PC-9 (cell line): ENCODE results near the gene SEMA5A. TPM values are rescaled to one million over a fixed set of nuclear protein-coding genes. Genes with fewer than 3 reads are reported as not detected.

Experiments
- BruUV-seq: library from RNA; stranded (reverse); fragments of 400-500 nt; replicated peaks from 2 replicates; lab custom pipeline; 2021; lab: Mats Ljungman, UMichigan
- CTCF ChIA-PET: fragments of 300-600 bp; sonication (Branson Sonifier 250); formaldehyde crosslinking; loops from one replicate; lab custom pipeline; 2022; ENCODE audit warnings: antibody characterized with exemption; lab: Charles Lee
- POLR2A ChIA-PET: fragments of 300-600 bp; sonication (Branson Sonifier 250); formaldehyde crosslinking; loops from one replicate; lab custom pipeline; 2022; ENCODE audit warnings: antibody characterized with exemption; ENCODE audit not compliant: unreplicated experiment; lab: Charles Lee
- DNase-seq, 2 experiments: peaks; one replicate each; pipeline versions ENCODE4 v3.0.0 to v3.0.0-alpha.2; 2015 to 2022; ENCODE audit warnings: mixed read lengths in 1 of 2
- H2AFZ ChIP-seq: fragments of 200-600 bp; sonication (generic); 2 replicates; pipeline ENCODE4 v1.8.1; 2017; ENCODE audit warnings: antibody characterized with exemption
- H3F3A ChIP-seq: fragments of 200-600 bp; sonication (generic); 2 replicates; pipeline ENCODE4 v1.8.1; 2017; ENCODE audit warnings: antibody characterized with exemption, mild to moderate bottlenecking, low read depth; ENCODE audit not compliant: insufficient read depth
- H3K27ac ChIP-seq: fragments of 200-600 bp; sonication (generic); 2 replicates; pipeline ENCODE4 v1.6.1; 2016; ENCODE audit warnings: mixed run types
- H3K27me3 ChIP-seq: fragments of 200-600 bp; sonication (generic); 2 replicates; pipeline ENCODE4 v1.6.1; 2016; ENCODE audit warnings: low read depth, mixed run types; ENCODE audit not compliant: insufficient read depth
- H3K36me3 ChIP-seq: fragments of 200-600 bp; sonication (generic); 2 replicates; pipeline ENCODE4 v1.6.1; 2016; ENCODE audit warnings: low read depth, mixed run types
- H3K4me1 ChIP-seq: fragments of 200-600 bp; sonication (generic); replicated peaks from 2 replicates; pipeline ENCODE4 v1.6.1; 2016; ENCODE audit warnings: mixed run types; ENCODE audit not compliant: insufficient read depth
- H3K4me2 ChIP-seq: fragments of 200-600 bp; sonication (generic); 2 replicates; pipeline ENCODE4 v1.6.1; 2017; ENCODE audit warnings: mixed run types
- H3K4me3 ChIP-seq: fragments of 200-600 bp; sonication (generic); 2 replicates; pipeline ENCODE4 v1.6.1; 2016; ENCODE audit warnings: mixed run types
- H3K79me2 ChIP-seq: fragments of 200-600 bp; sonication (generic); 2 replicates; pipeline ENCODE4 v1.6.1; 2017; ENCODE audit warnings: low read depth, mixed run types
- H3K9me2 ChIP-seq: fragments of 200-600 bp; sonication (generic); 2 replicates; pipeline ENCODE4 v1.8.1; 2017; ENCODE audit warnings: mild to moderate bottlenecking; ENCODE audit not compliant: insufficient read depth
- H3K9me3 ChIP-seq: fragments of 200-600 bp; sonication (generic); 2 replicates; pipeline ENCODE4 v1.8.1; 2016; ENCODE audit warnings: low read depth; ENCODE audit not compliant: insufficient read depth
- H4K20me1 ChIP-seq: fragments of 200-600 bp; sonication (generic); 2 replicates; pipeline ENCODE4 v1.8.1; 2017; ENCODE audit not compliant: insufficient read depth
- EZH2 ChIP-seq: fragments of 200-600 bp; sonication (generic); IDR thresholded peaks from 2 replicates; pipeline ENCODE4 v1.8.0; 2017; ENCODE audit warnings: antibody characterized with exemption, low read depth
- intact Hi-C: fragments of 100-400 bp; cut with micrococcal nuclease; formaldehyde crosslinking; loops from one replicate; pipeline ENCODE4 v1.10.0; 2022; ENCODE audit not compliant: unreplicated experiment
- total RNA-seq: library from RNA; stranded (reverse); gene quantifications from 2 replicates; pipeline ENCODE4 v1.2.3, GENCODE V29; 2021
- TF ChIP-seq, protein P1 (sequence below): fragments of 200-600 bp; sonication (generic); conservative IDR thresholded peaks from 2 replicates; pipeline ENCODE4 v1.6.1; 2017; ENCODE audit warnings: mixed run types, antibody characterized with exemption, mild to moderate bottlenecking, moderate library complexity

The SEMA5A gene
- total RNA-seq, 1 experiment from 2014 or later, result not detected

DNA sequence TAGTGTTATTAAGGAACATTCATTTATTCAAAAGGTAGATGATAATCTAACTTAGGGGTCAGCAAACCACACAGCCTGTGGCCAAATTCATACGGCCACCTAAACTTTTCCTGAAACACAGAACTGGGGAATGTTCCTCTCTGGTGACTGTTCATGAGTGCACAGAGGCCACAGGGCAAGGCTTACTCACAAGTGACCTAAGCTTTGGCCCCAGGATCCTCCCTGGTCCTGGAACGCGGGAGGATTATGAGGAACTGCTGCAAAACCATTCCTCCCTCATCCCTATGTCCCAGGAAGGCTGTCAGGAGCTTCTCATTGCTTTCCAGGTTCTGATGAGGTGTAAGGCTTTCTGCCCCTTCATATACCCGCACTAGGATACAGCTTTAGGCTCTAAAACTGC is 397.6 kb downstream of the SEMA5A start:
- H2AFZ ChIP-seq, result no peak overlapping the region
- no peak overlapping the region for H3K4me3 ChIP-seq
- H3K4me1 ChIP-seq, result no peaks in the 10 kb centered on the region
- H3K4me2 ChIP-seq, result no peak overlapping the region
- H3K36me3 ChIP-seq, result no peaks in the 10 kb centered on the region
- ChIA-PET CTCF (no interaction called here), POLR2A (no interaction called here)
- H3K27ac ChIP-seq, result no peak overlapping the region
- TF ChIP-seq, protein P1, sequence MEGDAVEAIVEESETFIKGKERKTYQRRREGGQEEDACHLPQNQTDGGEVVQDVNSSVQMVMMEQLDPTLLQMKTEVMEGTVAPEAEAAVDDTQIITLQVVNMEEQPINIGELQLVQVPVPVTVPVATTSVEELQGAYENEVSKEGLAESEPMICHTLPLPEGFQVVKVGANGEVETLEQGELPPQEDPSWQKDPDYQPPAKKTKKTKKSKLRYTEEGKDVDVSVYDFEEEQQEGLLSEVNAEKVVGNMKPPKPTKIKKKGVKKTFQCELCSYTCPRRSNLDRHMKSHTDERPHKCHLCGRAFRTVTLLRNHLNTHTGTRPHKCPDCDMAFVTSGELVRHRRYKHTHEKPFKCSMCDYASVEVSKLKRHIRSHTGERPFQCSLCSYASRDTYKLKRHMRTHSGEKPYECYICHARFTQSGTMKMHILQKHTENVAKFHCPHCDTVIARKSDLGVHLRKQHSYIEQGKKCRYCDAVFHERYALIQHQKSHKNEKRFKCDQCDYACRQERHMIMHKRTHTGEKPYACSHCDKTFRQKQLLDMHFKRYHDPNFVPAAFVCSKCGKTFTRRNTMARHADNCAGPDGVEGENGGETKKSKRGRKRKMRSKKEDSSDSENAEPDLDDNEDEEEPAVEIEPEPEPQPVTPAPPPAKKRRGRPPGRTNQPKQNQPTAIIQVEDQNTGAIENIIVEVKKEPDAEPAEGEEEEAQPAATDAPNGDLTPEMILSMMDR, result no peak
- no peak for TF ChIP-seq EZH2
- no peaks in the 10 kb centered on the region for H4K20me1 ChIP-seq
- DNase-seq, result no peak
- no peaks in the 10 kb centered on the region for H3K9me3 ChIP-seq
- no peaks in the 10 kb centered on the region for H3F3A ChIP-seq
- H3K79me2 ChIP-seq, result no peaks in the 10 kb centered on the region
- no peaks in the 10 kb centered on the region for H3K9me2 ChIP-seq
- no peaks in the 10 kb centered on the region for H3K27me3 ChIP-seq
- intact Hi-C loops, result no loop called here
- no TSS peak for BruUV-seq

DNA sequence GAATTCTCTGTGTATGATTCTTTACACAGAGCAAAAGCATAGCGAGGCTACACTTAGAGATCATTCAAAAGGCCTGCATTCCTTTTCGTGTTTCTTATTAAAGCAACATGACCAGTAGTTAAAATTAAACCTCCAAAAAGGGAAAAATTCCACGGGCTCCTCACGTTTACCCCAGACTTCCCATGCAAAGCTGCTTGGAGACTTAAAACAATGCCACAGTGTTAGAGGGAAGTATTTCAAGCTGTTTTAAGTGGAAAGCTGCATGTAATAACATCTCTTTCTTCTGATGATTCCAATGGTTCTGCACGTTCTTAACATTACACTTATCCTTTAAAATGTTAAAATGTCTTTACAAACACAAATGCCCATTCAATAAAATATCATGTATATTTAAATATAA is 405.2 kb downstream of the SEMA5A start:
- Histone ChIP-seq H3K27me3 (no peaks in the 10 kb centered on the region), H3K9me2 (no peaks in the 10 kb centered on the region), H3K4me2 (no peak overlapping the region), H3K9me3 (no peaks in the 10 kb centered on the region), H2AFZ (no peak overlapping the region), H3K4me3 (no peak overlapping the region), H3F3A (no peaks in the 10 kb centered on the region), H3K79me2 (no peaks in the 10 kb centered on the region), H3K27ac (no peak overlapping the region), H3K4me1 (no peaks in the 10 kb centered on the region), H3K36me3 (no peaks in the 10 kb centered on the region), H4K20me1 (no peaks in the 10 kb centered on the region)
- intact Hi-C loops, result no loop called here
- POLR2A ChIA-PET, result no interaction called here
- BruUV-seq, result no TSS peak
- TF ChIP-seq EZH2, result no peak
- TF ChIP-seq, protein P1, result no peak
- no peak for DNase-seq
- CTCF ChIA-PET, result no interaction called here

DNA sequence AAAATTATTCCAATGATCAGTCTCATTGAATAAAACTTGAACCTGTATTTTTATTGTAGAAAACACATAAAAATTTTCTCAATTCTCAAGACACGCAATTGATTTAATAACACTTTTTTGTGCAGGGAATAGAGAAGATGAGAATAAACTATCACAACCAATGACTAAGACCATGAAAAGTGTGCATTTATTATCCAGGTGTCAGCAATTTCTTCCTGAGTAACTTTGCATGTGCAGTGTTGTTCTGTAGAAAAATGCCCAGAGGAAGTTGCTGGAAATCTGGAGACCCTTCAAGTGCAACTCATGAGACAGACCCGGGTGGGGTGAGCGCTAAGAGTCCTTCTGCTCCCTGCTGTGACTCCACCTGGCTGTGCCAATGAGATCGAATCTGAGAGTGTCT is 405.7 kb downstream of the SEMA5A start:
- H2AFZ ChIP-seq, result no peak overlapping the region
- H3K9me2 ChIP-seq, result no peaks in the 10 kb centered on the region
- no peak overlapping the region for H3K4me2 ChIP-seq
- intact Hi-C loops, result no loop called here
- ChIA-PET POLR2A (no interaction called here), CTCF (no interaction called here)
- no peak overlapping the region for H3K4me3 ChIP-seq
- BruUV-seq, result no TSS peak
- H3K9me3 ChIP-seq, result no peaks in the 10 kb centered on the region
- DNase-seq, result no peak
- H3K4me1 ChIP-seq, result no peaks in the 10 kb centered on the region
- no peaks in the 10 kb centered on the region for H3K79me2 ChIP-seq
- no peaks in the 10 kb centered on the region for H3K27me3 ChIP-seq
- H3K27ac ChIP-seq, result no peak overlapping the region
- no peaks in the 10 kb centered on the region for H3F3A ChIP-seq
- TF ChIP-seq, protein P1, result no peak
- TF ChIP-seq EZH2, result no peak
- H3K36me3 ChIP-seq, result no peaks in the 10 kb centered on the region
- H4K20me1 ChIP-seq, result no peaks in the 10 kb centered on the region
